GM03348 (cell line): Measurements from ENCODE around the gene SDCCAG8.

Experiments
- DNase-seq: peaks from one replicate; pipeline ENCODE4 v3.0.0; 2012; ENCODE audit warnings: low spot score

The SDCCAG8 gene

GRCh38 chr1:243455760-243456651 is 200.2 kb downstream of the SDCCAG8 start:
- no peak for DNase-seq

GRCh38 chr1:243457363-243457982 is 201.6 kb downstream of the SDCCAG8 start:
- no peak for DNase-seq

- DNase-seq, result no peak
Measured at GRCh38 chr1:243459059-243459458, 203.2 kb downstream of the SDCCAG8 start.

GRCh38 chr1:243461700-243462099 is 205.9 kb downstream of the SDCCAG8 start:
- DNase-seq, result no peak

- no peak for DNase-seq
Measured at GRCh38 chr1:243462929-243463697, 207.3 kb downstream of the SDCCAG8 start.

- no peak for DNase-seq
Measured at GRCh38 chr1:243465081-243465480, 209.2 kb downstream of the SDCCAG8 start.

- DNase-seq, result no peak
Measured at GRCh38 chr1:243465738-243466137, 209.9 kb downstream of the SDCCAG8 start.

- DNase-seq, result no peak
Measured at GRCh38 chr1:243469497-243469896, 213.7 kb downstream of the SDCCAG8 start.

GRCh38 chr1:243470502-243470901 is 214.7 kb downstream of the SDCCAG8 start:
- DNase-seq, result no peak

- no peak for DNase-seq
Measured at GRCh38 chr1:243471026-243471685, 215.3 kb downstream of the SDCCAG8 start.

- no peak for DNase-seq
Measured at GRCh38 chr1:243471754-243472745, 216.2 kb downstream of the SDCCAG8 start.

GRCh38 chr1:243473227-243474135 is 217.6 kb downstream of the SDCCAG8 start:
- peak; percentile 48 for DNase-seq

- no peak for DNase-seq
Measured at GRCh38 chr1:243474136-243474881, 218.5 kb downstream of the SDCCAG8 start.

- no peak for DNase-seq
Measured at GRCh38 chr1:243474906-243475305, 219.1 kb downstream of the SDCCAG8 start.

- DNase-seq, result no peak
Measured at GRCh38 chr1:243475966-243476365, 220.1 kb downstream of the SDCCAG8 start.

GRCh38 chr1:243477731-243478290 is 222.0 kb downstream of the SDCCAG8 start:
- no peak for DNase-seq

- DNase-seq, result no peak
Measured at GRCh38 chr1:243481101-243481500, 225.3 kb downstream of the SDCCAG8 start.

- DNase-seq, result peak; percentile 89
Measured at GRCh38 chr1:243482141-243483022, 226.5 kb downstream of the SDCCAG8 start.
